HG02588 (cell line): ENCODE data around the gene HIVEP3.

Experiments used
- ATAC-seq: cut with Tn5 transposase; IDR thresholded peaks from one replicate; pipeline ENCODE4 v1.9.1; 2021; ENCODE audit warnings: mild to moderate bottlenecking, moderate library complexity; ENCODE audit not compliant: unreplicated experiment

Gene HIVEP3

GRCh38 chr1:41481109-41481775 lies 437.5 kb downstream of the HIVEP3 start:
- ATAC-seq = no peak

- no peak for ATAC-seq
These were observed 438.3 kb downstream of the HIVEP3 start for GRCh38 chr1:41480204-41481108.

GRCh38 chr1:41479808-41480160 lies 438.9 kb downstream of the HIVEP3 start:
- no peak for ATAC-seq

- ATAC-seq = no peak
These were observed 439.5 kb downstream of the HIVEP3 start for GRCh38 chr1:41479000-41479807.

GRCh38 chr1:41478118-41478748 lies 440.5 kb downstream of the HIVEP3 start:
- ATAC-seq = no peak

- no peak for ATAC-seq
These were observed 441.8 kb downstream of the HIVEP3 start for GRCh38 chr1:41476807-41477361.

GRCh38 chr1:41475859-41476567 lies 442.7 kb downstream of the HIVEP3 start:
- ATAC-seq = no peak

- no peak for ATAC-seq
These were observed 443.4 kb downstream of the HIVEP3 start for GRCh38 chr1:41475346-41475745.

GRCh38 chr1:41474490-41475271 lies 444.0 kb downstream of the HIVEP3 start:
- ATAC-seq = no peak

- ATAC-seq = no peak
These were observed 444.9 kb downstream of the HIVEP3 start for GRCh38 chr1:41473738-41474362.

GRCh38 chr1:41471658-41472057 lies 447.1 kb downstream of the HIVEP3 start:
- no peak for ATAC-seq

- ATAC-seq = no peak
These were observed 449.0 kb downstream of the HIVEP3 start for GRCh38 chr1:41469706-41470105.

GRCh38 chr1:41468122-41468762 lies 450.5 kb downstream of the HIVEP3 start:
- no peak for ATAC-seq

- no peak for ATAC-seq
These were observed 451.0 kb downstream of the HIVEP3 start for GRCh38 chr1:41467673-41468072.

GRCh38 chr1:41466146-41466545 lies 452.6 kb downstream of the HIVEP3 start:
- ATAC-seq = no peak

- ATAC-seq = no peak
These were observed 453.0 kb downstream of the HIVEP3 start for GRCh38 chr1:41465741-41466140.

GRCh38 chr1:41464885-41465284 lies 453.8 kb downstream of the HIVEP3 start:
- no peak for ATAC-seq

GRCh38 chr1:41463516-41463915 lies 455.2 kb downstream of the HIVEP3 start:
- no peak for ATAC-seq
